Tongue (tissue), 2 donors: ENCODE results near the gene PAX3. TPM values are rescaled to one million over a fixed set of nuclear protein-coding genes. Genes with fewer than 3 reads are reported as not detected.
A peak's percentile ranks its signal among the peaks of the same experiment; 100 is the strongest.

ENCODE experiments used
- DNase-seq: peaks from one replicate; pipeline ENCODE4 v3.0.0-alpha.2; 2015
- total RNA-seq: library from RNA; depleted of rRNA; stranded (reverse); fragments of >200 nt; gene quantifications from one replicate; pipeline ENCODE4 v1.2.3, GENCODE V29; 2014

Gene PAX3
- total RNA-seq, 1 donor from 2014 or later, result 4.8 TPM

GRCh38 chr2:222269132-222269531 lies 29.7 kb downstream of the PAX3 start:
- no peak for DNase-seq

GRCh38 chr2:222268311-222268990 lies 30.3 kb downstream of the PAX3 start:
- DNase-seq, result no peak

- no peak for DNase-seq
Observed at GRCh38 chr2:222264791-222265320, 33.9 kb downstream of the PAX3 start.

- no peak for DNase-seq
Observed at GRCh38 chr2:222261504-222261903, 37.3 kb downstream of the PAX3 start.

GRCh38 chr2:222257645-222258044 lies 41.2 kb downstream of the PAX3 start:
- DNase-seq, result no peak

- no peak for DNase-seq
Observed at GRCh38 chr2:222256250-222256649, 42.5 kb downstream of the PAX3 start.

- DNase-seq, result no peak
Observed at GRCh38 chr2:222255090-222255489, 43.7 kb downstream of the PAX3 start.

- DNase-seq, result no peak
Observed at GRCh38 chr2:222250313-222250712, 48.5 kb downstream of the PAX3 start.

GRCh38 chr2:222249444-222249843 lies 49.4 kb downstream of the PAX3 start:
- DNase-seq, result no peak

GRCh38 chr2:222248818-222249217 lies 50.0 kb downstream of the PAX3 start:
- DNase-seq, result no peak

- no peak for DNase-seq
Observed at GRCh38 chr2:222248256-222248655, 50.5 kb downstream of the PAX3 start.

- no peak for DNase-seq
Observed at GRCh38 chr2:222242532-222242931, 56.3 kb downstream of the PAX3 start.

- DNase-seq, result peak; percentile 3
Observed at GRCh38 chr2:222241128-222241870, 57.5 kb downstream of the PAX3 start.

GRCh38 chr2:222240676-222241049 lies 58.1 kb downstream of the PAX3 start:
- DNase-seq, result no peak

- DNase-seq, result no peak
Observed at GRCh38 chr2:222239945-222240675, 58.7 kb downstream of the PAX3 start.

GRCh38 chr2:222239091-222239490 lies 59.7 kb downstream of the PAX3 start:
- no peak for DNase-seq

- DNase-seq, result no peak
Observed at GRCh38 chr2:222238072-222238471, 60.7 kb downstream of the PAX3 start.

GRCh38 chr2:222232839-222233238 lies 66.0 kb downstream of the PAX3 start:
- DNase-seq, result peak; percentile 13

GRCh38 chr2:222232372-222232771 lies 66.4 kb downstream of the PAX3 start:
- no peak for DNase-seq

GRCh38 chr2:222228054-222228453 lies 70.7 kb downstream of the PAX3 start:
- DNase-seq, result no peak

- peak; percentile 48 for DNase-seq
Observed at GRCh38 chr2:222218786-222219185, 80.0 kb downstream of the PAX3 start.

GRCh38 chr2:222217712-222218111 lies 81.1 kb downstream of the PAX3 start:
- DNase-seq, result no peak

GRCh38 chr2:222214885-222215284 lies 83.9 kb downstream of the PAX3 start:
- DNase-seq, result no peak
